Upper lobe of left lung (tissue), 6 donors: ENCODE measurements around the gene FOSL2. TPM values are rescaled to one million over a fixed set of nuclear protein-coding genes. Genes with fewer than 3 reads are reported as not detected.

Source experiments
- ATAC-seq, 2 donors: fragments of 200-7000 bp; cut with Tn5 transposase; one replicate each; pipeline ENCODE4 v1.9.1; 2022; ENCODE audit warnings: mild to moderate bottlenecking in 2 of 2, moderate library complexity in 2 of 2; ENCODE audit not compliant: low FRiP score in 2 of 2
- DNase-seq, 2 donors: peaks; one replicate each; pipeline ENCODE4 v3.0.0-alpha.2; 2019 to 2020
- H3K27ac ChIP-seq, 4 donors: fragments of 200-600 bp; sonication (generic); one replicate each; pipeline ENCODE4 v1.5.1; 2016 to 2019
- H3K27me3 ChIP-seq, 4 donors: fragments of 200-600 bp; sonication (generic); one replicate each; pipeline ENCODE4 v1.5.1; 2017 to 2019
- H3K36me3 ChIP-seq, 4 donors: fragments of 200-600 bp; sonication (generic); one replicate each; pipeline ENCODE4 v1.5.1; 2016 to 2019
- H3K4me1 ChIP-seq, 4 donors: fragments of 200-600 bp; sonication (generic); one replicate each; pipeline ENCODE4 v1.5.1; 2018 to 2019
- H3K4me3 ChIP-seq, 4 donors: fragments of 200-600 bp; sonication (generic); one replicate each; pipeline ENCODE4 v1.5.1; 2017 to 2019; ENCODE audit warnings: mild to moderate bottlenecking in 2 of 4, moderate library complexity in 1 of 4
- H3K9me3 ChIP-seq, 4 donors: fragments of 200-600 bp; sonication (generic); one replicate each; pipeline ENCODE4 v1.5.1; 2018 to 2019
- CTCF ChIP-seq, 6 experiments: fragments of 450-650 bp in 4 of 6; fragments of 200-600 bp in 2 of 6; sonication (generic) in 2 of 6; IDR thresholded peaks; one replicate each; pipeline ENCODE4 v1.5.1; 2016 to 2019; ENCODE audit warnings: antibody characterized with exemption in 6 of 6
- EP300 ChIP-seq, 4 donors: sonication (generic); formaldehyde crosslinking; IDR thresholded peaks; one replicate each; pipeline ENCODE4 v1.5.1; 2017; ENCODE audit warnings: antibody characterized with exemption in 4 of 4, control low read depth in 2 of 4
- POLR2A ChIP-seq, 4 donors: fragments of 450-650 bp; IDR thresholded peaks; one replicate each; pipeline ENCODE4 v1.5.1; 2016 to 2017; ENCODE audit warnings: antibody characterized with exemption in 4 of 4, mild to moderate bottlenecking in 2 of 4
- POLR2AphosphoS5 ChIP-seq, 2 donors: sonication (generic); formaldehyde crosslinking; IDR thresholded peaks; one replicate each; pipeline ENCODE4 v1.5.1; 2017; ENCODE audit warnings: antibody characterized with exemption in 2 of 2
- WGBS, 2 donors: methylation state at CpG; one replicate each; pipeline ENCODE4 v1.1.5; 2017 to 2018; 5-methylcytosine and 5-hydroxymethylcytosine counted together
- total RNA-seq, 6 donors: library from RNA; depleted of rRNA in 4 of 6; stranded (reverse); fragments of >200 nt in 4 of 6; gene quantifications; one replicate each; pipeline versions ENCODE4 v1.1.0 to v1.2.1, GENCODE V29; 2016 to 2021
- donor health status: DM: no; HTN: no; CAD: no; lungs with moderate emphysema.
- donor health status: DM: no; HTN: yes; CAD: no; lungs with severe emphysema.

The FOSL2 gene
- total RNA-seq, 6 donors from 2014 or later, result 71.0 to 137 (median 91.0) TPM

- H3K4me3 ChIP-seq, result no peak overlapping the region
- H3K9me3 ChIP-seq, result no peaks in the 10 kb centered on the region
- DNase-seq, result no peak
- no peaks in the 10 kb centered on the region for H3K27me3 ChIP-seq
- no peak for TF ChIP-seq CTCF (IDR thresholded peaks at IDR 0.05)
- no peak for ATAC-seq
- H3K27ac ChIP-seq, result no peak overlapping the region
- WGBS, 2 donors, result 88 to 90% methylated on average over 4 to 5 of the region's 5 CpGs
- H3K36me3 ChIP-seq, result no peaks in the 10 kb centered on the region
- H3K4me1 ChIP-seq, result peaks cover 14 to 21% (median 15%) of the 10 kb centered on the region in 4 donors
These were observed 40.6 kb upstream of the FOSL2 start for GRCh38 chr2:28352104-28352503.

GRCh38 chr2:28352610-28353195 lies 40.0 kb upstream of the FOSL2 start:
- no peak for TF ChIP-seq POLR2A (IDR thresholded peaks at IDR 0.05)
- no peak for TF ChIP-seq CTCF (IDR thresholded peaks at IDR 0.05)
- TF ChIP-seq EP300 (IDR thresholded peaks at IDR 0.05), result no peak
- TF ChIP-seq POLR2AphosphoS5 (IDR thresholded peaks at IDR 0.05), result no peak
- peaks cover 14 to 21% (median 15%) of the 10 kb centered on the region in 4 donors for H3K4me1 ChIP-seq
- H3K36me3 ChIP-seq, result no peaks in the 10 kb centered on the region
- DNase-seq (no peak), ATAC-seq (no peak)
- H3K9me3 ChIP-seq, result no peaks in the 10 kb centered on the region
- H3K27ac ChIP-seq, result no peak overlapping the region
- no peaks in the 10 kb centered on the region for H3K27me3 ChIP-seq
- no peak overlapping the region for H3K4me3 ChIP-seq
- 85 to 89% methylated on average over 15 to 16 of the region's 16 CpGs for WGBS, 2 donors

- TF ChIP-seq CTCF (IDR thresholded peaks at IDR 0.05) (no peak), POLR2A (IDR thresholded peaks at IDR 0.05) (no peak), POLR2AphosphoS5 (IDR thresholded peaks at IDR 0.05) (no peak), EP300 (IDR thresholded peaks at IDR 0.05) (no peak)
- ATAC-seq (no peak), DNase-seq (no peak)
- peak overlapping the region in 1 of 4 donors; percentile 77 for H3K27ac ChIP-seq
- H3K27me3 ChIP-seq, result no peaks in the 10 kb centered on the region
- peaks cover 24 to 30% (median 27%) of the 10 kb centered on the region in 4 donors for H3K4me1 ChIP-seq
- WGBS, 2 donors, result 95 to 97% methylated on average over 8 to 10 of the region's 10 CpGs
- no peaks in the 10 kb centered on the region for H3K36me3 ChIP-seq
- H3K9me3 ChIP-seq, result no peaks in the 10 kb centered on the region
- H3K4me3 ChIP-seq, result no peak overlapping the region
These were observed 37.6 kb upstream of the FOSL2 start for GRCh38 chr2:28354920-28355520.

GRCh38 chr2:28355521-28356094 lies 37.0 kb upstream of the FOSL2 start:
- WGBS, 2 donors, result 80 to 85% methylated on average over 4 to 6 of the region's 6 CpGs
- H3K4me3 ChIP-seq, result no peak overlapping the region
- peaks cover 29 to 36% (median 31%) of the 10 kb centered on the region in 4 donors for H3K4me1 ChIP-seq
- peak overlapping the region; percentile 48 to 77 (median 56) for H3K27ac ChIP-seq
- DNase-seq, result peak in 1 of 2 donors; percentile 47
- peak; percentile 8 to 45 for ATAC-seq
- no peaks in the 10 kb centered on the region for H3K27me3 ChIP-seq
- no peaks in the 10 kb centered on the region for H3K36me3 ChIP-seq
- TF ChIP-seq EP300 (IDR thresholded peaks at IDR 0.05) (no peak), CTCF (IDR thresholded peaks at IDR 0.05) (no peak), POLR2AphosphoS5 (IDR thresholded peaks at IDR 0.05) (no peak), POLR2A (IDR thresholded peaks at IDR 0.05) (no peak)
- no peaks in the 10 kb centered on the region for H3K9me3 ChIP-seq
